ENCODE results near the gene C1orf35. TPM values are rescaled to one million over a fixed set of nuclear protein-coding genes. Genes with fewer than 3 reads are reported as not detected.

Gene C1orf35
- total and polyA plus RNA-seq, 9 of the 15 experiments (the other 6 are each of a cell fraction or from before 2014, with no cell fraction given) = 3.2 to 48.7 (median 12.5) TPM

DNA sequence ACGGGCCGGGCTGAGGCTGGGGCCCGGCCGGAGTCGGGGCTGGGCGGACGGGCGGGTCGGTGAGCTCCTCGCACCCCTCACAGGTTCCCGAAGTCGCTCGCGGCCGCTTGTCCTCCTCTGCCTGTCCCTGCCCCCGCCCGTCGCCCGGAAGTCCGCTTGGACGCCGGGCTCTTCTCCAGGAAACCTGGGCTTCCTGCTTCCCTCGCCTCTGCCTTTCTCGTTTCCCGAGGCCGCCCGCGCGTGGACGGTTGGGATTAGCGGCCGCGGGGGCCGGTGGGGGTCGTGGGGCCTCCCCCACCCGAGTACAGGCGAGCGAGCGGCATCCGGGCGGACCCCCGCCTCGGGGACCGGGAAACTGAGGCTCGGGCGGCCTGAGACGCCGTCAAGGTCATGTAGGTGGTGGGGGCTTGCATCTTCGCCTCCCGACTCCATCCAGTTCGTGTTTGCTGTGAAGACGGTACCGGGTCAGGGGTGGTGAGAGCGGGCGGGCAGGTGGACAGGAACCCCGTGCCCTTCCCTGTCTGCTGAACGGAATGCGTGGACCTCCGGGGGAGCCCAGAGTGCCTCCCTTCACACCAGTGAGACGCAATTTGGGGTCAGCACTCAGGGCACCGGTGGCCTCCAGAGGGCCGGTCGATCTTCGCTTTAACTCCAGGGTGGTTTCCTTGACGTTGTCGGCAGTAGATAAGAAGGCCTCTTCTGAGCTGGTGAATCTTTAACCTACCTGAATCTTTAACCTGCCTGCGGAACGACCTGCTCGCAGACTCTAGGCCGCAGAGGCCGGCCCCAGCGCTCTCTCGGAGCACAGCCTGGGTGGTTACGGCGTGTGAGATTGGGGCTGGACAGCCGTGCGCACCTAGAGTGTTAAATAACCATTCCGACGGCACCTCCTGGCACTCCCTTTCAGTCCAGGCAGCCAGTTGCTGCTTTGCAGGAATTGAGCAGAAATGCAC is 19.9 kb downstream of the C1orf35 start (continued):
- TF ChIP-seq ZNF282 (CRISPR knock-in tag; IDR thresholded peaks at IDR 0.05) (0 out of 2 replicates have a peak, but pooled peaks have one; percentile 13), TRIM25 (IDR thresholded peaks at IDR 0.05; ENCODE audit: borderline replicate concordance) (no peak), FOXK2 (conservative IDR thresholded peaks at IDR 0.05 in 1 of 2, IDR thresholded peaks at IDR 0.05 in 1 of 2; ENCODE audit: low read depth in 2 of 2) (no peak), CTBP1 (IDR thresholded peaks at IDR 0.05; ENCODE audit: borderline replicate concordance) (no peak), GATA2 (CRISPR knock-in tag; IDR thresholded peaks at IDR 0.05) (no peak), CEBPB (tag; IDR thresholded peaks at IDR 0.05) (no peak), RCOR1 (IDR thresholded peaks at IDR 0.05; ENCODE audit: borderline replicate concordance in 1 of 2, low read depth in 2 of 2, low read length in 2 of 2) (no peak), MIER1 (IDR thresholded peaks at IDR 0.05; ENCODE audit: low read depth) (no peak), HOXB6 (CRISPR knock-in tag; IDR thresholded peaks at IDR 0.05; ENCODE audit: borderline replicate concordance) (no peak), MYC (IDR thresholded peaks at IDR 0.05; ENCODE audit: low read depth, low read length) (0 out of 2 replicates have a peak, but pooled peaks have one; percentile 13), MYC (CRISPR knock-in tag; IDR thresholded peaks at IDR 0.05; ENCODE audit: borderline replicate concordance, low read depth) (peak; percentile 53; the same call in 1 of the 2 replicates), ATF1 (CRISPR knock-in tag; IDR thresholded peaks at IDR 0.05) (no peak), ATF1 (tag; IDR thresholded peaks at IDR 0.05) (peak; percentile 72; the same call in 1 of the 2 replicates), ZNF175 (CRISPR knock-in tag; IDR thresholded peaks at IDR 0.05; ENCODE audit: low read depth) (no peak), IRF2 (CRISPR knock-in tag; IDR thresholded peaks at IDR 0.05) (no peak)
- TF ChIP-seq, protein P1, sequence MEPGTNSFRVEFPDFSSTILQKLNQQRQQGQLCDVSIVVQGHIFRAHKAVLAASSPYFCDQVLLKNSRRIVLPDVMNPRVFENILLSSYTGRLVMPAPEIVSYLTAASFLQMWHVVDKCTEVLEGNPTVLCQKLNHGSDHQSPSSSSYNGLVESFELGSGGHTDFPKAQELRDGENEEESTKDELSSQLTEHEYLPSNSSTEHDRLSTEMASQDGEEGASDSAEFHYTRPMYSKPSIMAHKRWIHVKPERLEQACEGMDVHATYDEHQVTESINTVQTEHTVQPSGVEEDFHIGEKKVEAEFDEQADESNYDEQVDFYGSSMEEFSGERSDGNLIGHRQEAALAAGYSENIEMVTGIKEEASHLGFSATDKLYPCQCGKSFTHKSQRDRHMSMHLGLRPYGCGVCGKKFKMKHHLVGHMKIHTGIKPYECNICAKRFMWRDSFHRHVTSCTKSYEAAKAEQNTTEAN (CRISPR knock-in tag; IDR thresholded peaks at IDR 0.05) = no peak
- TF ChIP-seq, protein P2, sequence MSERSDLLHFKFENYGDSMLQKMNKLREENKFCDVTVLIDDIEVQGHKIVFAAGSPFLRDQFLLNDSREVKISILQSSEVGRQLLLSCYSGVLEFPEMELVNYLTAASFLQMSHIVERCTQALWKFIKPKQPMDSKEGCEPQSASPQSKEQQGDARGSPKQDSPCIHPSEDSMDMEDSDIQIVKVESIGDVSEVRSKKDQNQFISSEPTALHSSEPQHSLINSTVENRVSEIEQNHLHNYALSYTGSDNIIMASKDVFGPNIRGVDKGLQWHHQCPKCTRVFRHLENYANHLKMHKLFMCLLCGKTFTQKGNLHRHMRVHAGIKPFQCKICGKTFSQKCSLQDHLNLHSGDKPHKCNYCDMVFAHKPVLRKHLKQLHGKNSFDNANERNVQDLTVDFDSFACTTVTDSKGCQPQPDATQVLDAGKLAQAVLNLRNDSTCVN (CRISPR knock-in tag; IDR thresholded peaks at IDR 0.05) = no peak
- TF ChIP-seq, protein P3, sequence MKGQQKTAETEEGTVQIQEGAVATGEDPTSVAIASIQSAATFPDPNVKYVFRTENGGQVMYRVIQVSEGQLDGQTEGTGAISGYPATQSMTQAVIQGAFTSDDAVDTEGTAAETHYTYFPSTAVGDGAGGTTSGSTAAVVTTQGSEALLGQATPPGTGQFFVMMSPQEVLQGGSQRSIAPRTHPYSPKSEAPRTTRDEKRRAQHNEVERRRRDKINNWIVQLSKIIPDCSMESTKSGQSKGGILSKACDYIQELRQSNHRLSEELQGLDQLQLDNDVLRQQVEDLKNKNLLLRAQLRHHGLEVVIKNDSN (CRISPR knock-in tag; IDR thresholded peaks at IDR 0.05) = no peak; the same call in 1 of the 2 replicates
